Fibroblast of villous mesenchyme (primary cell): ENCODE results near the gene USP43. TPM values are rescaled to one million over a fixed set of nuclear protein-coding genes. Genes with fewer than 3 reads are reported as not detected.

Source experiments
- DNase-seq: peaks from one replicate; pipeline ENCODE4 v3.0.0-alpha.2; 2010; ENCODE audit warnings: low read depth
- H3K4me3 ChIP-seq: 2 replicates; pipeline ENCODE4 v1.5.1; 2011; ENCODE audit warnings: low read depth, mild to moderate bottlenecking, low read length
- total RNA-seq: library from RNA; depleted of rRNA; stranded (reverse); fragments of >200 nt; gene quantifications from 2 replicates; pipeline ENCODE4 v1.2.3, GENCODE V29; 2012
- TF ChIP-seq, protein P1 (sequence below): IDR thresholded peaks from 2 replicates; pipeline ENCODE4 v1.5.1; 2012; ENCODE audit warnings: low read depth, mild to moderate bottlenecking, low read length; ENCODE audit not compliant: insufficient read depth

The USP43 gene
- total RNA-seq, 1 donor, result not detected

DNA sequence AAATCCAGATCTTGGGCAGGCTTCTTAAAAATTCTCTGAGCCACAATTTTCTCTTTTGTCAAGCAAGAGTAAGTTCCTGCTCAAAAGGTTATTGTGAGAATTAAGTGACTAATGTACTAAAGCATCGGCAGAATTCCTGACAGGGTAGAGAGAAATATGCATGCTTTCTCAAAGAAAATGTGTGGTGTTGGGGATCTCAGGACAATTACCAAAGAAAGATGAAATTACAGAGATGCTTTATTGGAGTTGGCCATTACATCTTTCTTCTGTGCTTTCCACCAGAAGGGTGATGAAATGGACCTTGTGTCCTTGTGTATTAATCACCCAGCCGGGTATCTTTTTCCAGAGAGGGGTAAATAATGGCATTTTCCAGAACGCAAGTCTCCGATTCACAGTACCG is 1.7 kb upstream of the USP43 start:
- TF ChIP-seq, protein P1, sequence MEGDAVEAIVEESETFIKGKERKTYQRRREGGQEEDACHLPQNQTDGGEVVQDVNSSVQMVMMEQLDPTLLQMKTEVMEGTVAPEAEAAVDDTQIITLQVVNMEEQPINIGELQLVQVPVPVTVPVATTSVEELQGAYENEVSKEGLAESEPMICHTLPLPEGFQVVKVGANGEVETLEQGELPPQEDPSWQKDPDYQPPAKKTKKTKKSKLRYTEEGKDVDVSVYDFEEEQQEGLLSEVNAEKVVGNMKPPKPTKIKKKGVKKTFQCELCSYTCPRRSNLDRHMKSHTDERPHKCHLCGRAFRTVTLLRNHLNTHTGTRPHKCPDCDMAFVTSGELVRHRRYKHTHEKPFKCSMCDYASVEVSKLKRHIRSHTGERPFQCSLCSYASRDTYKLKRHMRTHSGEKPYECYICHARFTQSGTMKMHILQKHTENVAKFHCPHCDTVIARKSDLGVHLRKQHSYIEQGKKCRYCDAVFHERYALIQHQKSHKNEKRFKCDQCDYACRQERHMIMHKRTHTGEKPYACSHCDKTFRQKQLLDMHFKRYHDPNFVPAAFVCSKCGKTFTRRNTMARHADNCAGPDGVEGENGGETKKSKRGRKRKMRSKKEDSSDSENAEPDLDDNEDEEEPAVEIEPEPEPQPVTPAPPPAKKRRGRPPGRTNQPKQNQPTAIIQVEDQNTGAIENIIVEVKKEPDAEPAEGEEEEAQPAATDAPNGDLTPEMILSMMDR, result no peak
- no peak overlapping the region for H3K4me3 ChIP-seq
- no peak for DNase-seq

DNA sequence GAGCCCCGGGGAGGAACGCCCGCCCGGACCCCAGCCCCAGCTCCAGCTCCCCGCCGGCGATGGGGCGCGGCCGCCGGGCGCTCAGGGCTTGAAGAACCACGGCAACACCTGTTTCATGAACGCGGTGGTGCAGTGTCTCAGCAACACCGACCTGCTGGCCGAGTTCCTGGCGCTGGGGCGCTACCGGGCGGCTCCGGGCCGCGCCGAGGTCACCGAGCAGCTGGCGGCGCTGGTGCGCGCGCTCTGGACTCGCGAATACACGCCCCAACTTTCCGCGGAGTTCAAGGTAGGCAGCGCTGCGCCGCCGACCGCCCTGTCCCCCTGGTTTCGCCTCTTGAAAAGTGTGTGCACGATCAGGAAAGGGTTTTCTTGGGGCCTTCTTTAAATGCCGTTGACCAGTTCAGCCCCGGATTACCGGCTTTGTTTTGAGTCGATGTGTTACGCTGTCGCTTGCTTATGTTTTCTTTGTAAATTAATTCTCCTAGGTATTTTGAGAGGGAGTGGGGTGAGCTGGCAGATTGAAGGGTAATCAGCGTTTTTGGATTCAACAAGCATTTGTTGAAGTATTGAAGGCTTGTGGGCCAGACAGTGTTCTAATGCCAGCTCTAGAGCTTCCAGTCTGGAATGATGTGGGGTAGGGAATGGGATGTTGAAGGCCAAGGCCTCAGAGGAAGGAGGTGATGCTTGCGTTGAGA is 681 bp downstream of the USP43 start:
- TF ChIP-seq, protein P1, result no peak
- H3K4me3 ChIP-seq, result peak overlapping the region; percentile 60
- peak; percentile 18 for DNase-seq

DNA sequence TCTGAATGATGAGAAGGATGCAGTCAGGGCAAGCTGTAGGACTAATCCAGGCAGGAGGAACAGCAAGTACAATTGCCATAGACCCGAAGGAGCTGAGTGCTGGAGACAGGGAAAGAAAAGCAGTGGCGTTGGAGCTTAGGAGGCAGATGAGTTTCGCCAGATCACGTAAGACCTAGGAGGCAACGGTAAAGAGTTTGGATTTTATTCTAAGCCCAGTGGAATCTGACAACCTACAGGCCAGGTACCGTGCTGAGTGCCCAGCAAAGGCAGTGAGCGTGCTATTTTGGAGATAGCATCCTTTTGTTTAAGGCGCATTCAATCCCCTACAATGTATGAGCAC is 1.2 kb downstream of the USP43 start:
- TF ChIP-seq, protein P1, result no peak
- peak overlapping the region; percentile 60 for H3K4me3 ChIP-seq
- DNase-seq, result no peak

DNA sequence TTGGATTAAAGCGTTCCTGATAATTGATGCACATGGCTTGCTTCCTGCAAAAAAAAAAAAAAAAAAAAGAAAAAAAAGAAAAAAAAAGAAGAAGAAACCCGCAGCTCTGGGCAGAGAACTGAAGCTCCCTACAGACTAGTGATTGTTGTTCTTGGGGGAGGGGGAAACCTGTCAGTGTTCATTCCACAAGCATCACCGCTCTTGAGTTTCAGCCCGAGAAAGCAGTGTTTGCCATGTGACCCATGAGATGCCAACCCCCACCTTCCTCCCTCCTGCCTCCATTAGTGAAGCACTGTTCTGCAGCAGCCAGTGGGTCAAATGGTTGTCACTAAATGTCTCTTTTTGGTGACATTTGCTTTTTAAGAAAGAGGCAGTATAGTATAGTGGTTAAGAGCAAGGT is 1.7 kb downstream of the USP43 start:
- no peak overlapping the region for H3K4me3 ChIP-seq
- TF ChIP-seq, protein P1, result no peak
- DNase-seq, result no peak

DNA sequence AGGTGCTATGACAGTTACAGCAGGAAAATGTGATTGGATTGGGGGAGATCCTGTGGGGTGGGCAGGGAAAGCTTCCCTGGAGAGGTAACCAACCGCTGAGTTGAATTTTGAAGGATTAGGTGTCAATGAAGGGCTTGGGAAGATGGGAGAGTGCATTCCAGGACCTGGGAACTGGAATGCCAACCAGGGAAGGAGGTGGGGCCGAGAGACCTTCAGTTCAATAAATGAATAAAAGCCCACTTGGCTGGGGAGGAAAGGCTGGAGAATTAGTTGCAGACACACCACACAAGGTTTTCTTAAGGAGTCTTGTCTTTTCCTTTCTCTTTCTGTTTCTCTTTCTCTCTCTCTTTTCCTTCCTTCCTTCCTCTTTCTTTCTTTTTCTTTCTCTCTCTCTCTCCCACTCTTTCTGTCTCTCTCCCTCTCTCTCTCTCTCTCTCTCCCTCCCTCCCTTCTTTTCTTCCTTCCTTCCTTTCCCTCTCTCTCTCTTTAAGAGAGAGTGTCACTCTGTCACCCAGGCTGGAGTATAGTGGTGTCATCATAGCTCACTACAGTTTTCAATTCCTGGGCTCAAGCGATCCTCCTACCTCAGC is 3.3 kb downstream of the USP43 start:
- no peak overlapping the region for H3K4me3 ChIP-seq
- TF ChIP-seq, protein P1, result no peak
- no peak for DNase-seq

DNA sequence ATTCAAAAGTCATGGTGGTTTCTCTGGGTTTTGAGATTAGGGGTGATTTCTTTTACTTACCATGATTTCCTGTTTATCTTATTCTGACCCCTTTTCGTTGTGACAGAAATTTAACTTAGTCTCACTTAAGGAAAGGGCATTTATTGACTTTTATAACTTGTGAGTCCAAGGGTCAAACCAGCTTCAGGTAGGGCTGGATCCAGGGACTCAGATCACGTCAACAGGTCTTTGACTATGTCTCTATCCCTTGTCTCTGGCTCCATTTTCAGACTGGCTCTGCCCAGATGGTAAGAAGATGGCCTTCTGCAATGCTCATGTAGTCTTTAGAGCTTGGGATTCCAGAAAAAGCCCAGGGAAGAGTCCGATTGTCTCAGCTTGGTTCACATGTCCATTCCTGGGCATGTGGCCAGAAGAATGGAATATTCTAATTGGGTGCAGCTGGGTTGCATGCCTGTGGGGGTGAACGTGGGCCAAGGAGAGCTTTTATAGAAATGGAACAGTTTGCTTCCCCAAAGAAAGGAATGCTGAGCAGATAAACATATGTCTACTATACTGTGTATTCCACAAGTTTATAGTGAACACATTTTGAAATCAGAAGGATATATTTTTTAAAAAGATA is 13.4 kb downstream of the USP43 start:
- DNase-seq, result peak; percentile 67
- TF ChIP-seq, protein P1, result no peak

More for the DNA sequence above, 13.4 kb downstream of the USP43 start:
- H3K4me3 ChIP-seq, result no peak overlapping the region
